Adrenal gland (tissue), 12 donors: ENCODE measurements around the gene TPO. TPM values are rescaled to one million over a fixed set of nuclear protein-coding genes. Genes with fewer than 3 reads are reported as not detected.

Experiments used
- DNase-seq, 7 donors: peaks; one replicate each; pipeline ENCODE4 v3.0.0-alpha.2; 2019 to 2020
- H3K27ac ChIP-seq, 5 donors: fragments of 200-600 bp; sonication (generic) in 4 of 5; 1 replicate in 3 of 5; 2 replicates in 2 of 5; pipeline versions ENCODE4 v1.5.1 to v1.8.0; 2016 to 2020; ENCODE audit warnings: mild to moderate bottlenecking in 1 of 5
- H3K27me3 ChIP-seq: fragments of 200-600 bp; 2 replicates; pipeline ENCODE4 v1.8.0; 2021
- H3K36me3 ChIP-seq, 2 donors: fragments of 200-600 bp; replicated peaks in 1 of 2; 1 replicate in 1 of 2; 2 replicates in 1 of 2; pipeline versions ENCODE4 v1.5.1 to v1.8.0; 2018 to 2022
- H3K4me1 ChIP-seq, 2 donors: fragments of 200-600 bp; replicated peaks in 1 of 2; 1 replicate in 1 of 2; 2 replicates in 1 of 2; pipeline versions ENCODE4 v1.5.1 to v1.8.0; 2018 to 2021
- H3K4me3 ChIP-seq, 4 donors: fragments of 200-600 bp; sonication (generic) in 3 of 4; one replicate each; pipeline ENCODE4 v1.5.1; 2016 to 2018
- H3K9me3 ChIP-seq, 3 donors: fragments of 200-600 bp; sonication (generic) in 1 of 3; replicated peaks in 1 of 3; 1 replicate in 2 of 3; 2 replicates in 1 of 3; pipeline versions ENCODE4 v1.5.1 to v1.8.0; 2016 to 2021
- CTCF ChIP-seq, 6 experiments: fragments of 450-650 bp in 4 of 6; fragments of 200-600 bp in 2 of 6; sonication (generic) in 1 of 6; IDR thresholded peaks; 1 replicate in 5 of 6; 2 replicates in 1 of 6; pipeline versions ENCODE4 v1.5.1 to v1.8.0; 2016 to 2021; ENCODE audit warnings: antibody characterized with exemption in 6 of 6, mild to moderate bottlenecking in 2 of 6, moderate library complexity in 1 of 6
- POLR2A ChIP-seq, 2 donors: fragments of 450-650 bp; IDR thresholded peaks; one replicate each; pipeline ENCODE4 v1.6.1; 2017; ENCODE audit warnings: antibody characterized with exemption in 2 of 2, mild to moderate bottlenecking in 2 of 2, moderate library complexity in 1 of 2
- WGBS, 4 donors: extraction: QIAGEN DNeasy Blood & Tissue Kit in 2 of 4; methylation state at CpG; one replicate each; pipeline versions ENCODE4 v1.1.5 to v1.1.7; 2013 to 2017; 5-methylcytosine and 5-hydroxymethylcytosine counted together
- intact Hi-C, 2 donors: fragments of 100-400 bp; cut with DNase I; formaldehyde crosslinking; loops; one replicate each; pipeline versions ENCODE4 v1.14.1 to v1.15.0; 2022 to 2023
- polyA plus RNA-seq, 3 donors: library from polyadenylated mRNA; stranded (reverse); fragments of 200-250 nt in 2 of 3; fragments of 350-450 nt in 1 of 3; fragmentation: Illumina TruSeq in 1 of 3; extraction: RNeasy Lipid Tissue Mini Kit (QIAGEN cat#74804) in 1 of 3; gene quantifications; one replicate each; pipeline ENCODE4 v1.2.3, GENCODE V29; 2013 to 2014
- total RNA-seq, 9 donors: library from RNA; depleted of rRNA in 4 of 9; stranded (reverse); fragments of >200 nt in 4 of 9; fragments of 120-200 nt in 1 of 9; fragmentation: NEBNext Ultra II Directional in 1 of 9; extraction: Animal tissue kit (Norgen Biotek cat#: 25700) in 1 of 9; gene quantifications; one replicate each; pipeline versions ENCODE4 v1.1.0 to v1.2.4, GENCODE V29; 2013 to 2023
- donor health status: healthy with polysubstance abuse.
- donor health status: Bipolar disorder and iron deficiency.
- donor health status: DM: yes; HTN: yes; CAD: no.
- donor health status: DM: no; HTN: no; CAD: no.
- donor health status: DM: no; HTN: no; CAD: no.
- donor health status: DM: yes; HTN: yes; CAD: no.

The TPO gene
- total and polyA plus RNA-seq, 12 donors = 0.08 to 16.0 (median 1.6) TPM; not detected in 8

DNA sequence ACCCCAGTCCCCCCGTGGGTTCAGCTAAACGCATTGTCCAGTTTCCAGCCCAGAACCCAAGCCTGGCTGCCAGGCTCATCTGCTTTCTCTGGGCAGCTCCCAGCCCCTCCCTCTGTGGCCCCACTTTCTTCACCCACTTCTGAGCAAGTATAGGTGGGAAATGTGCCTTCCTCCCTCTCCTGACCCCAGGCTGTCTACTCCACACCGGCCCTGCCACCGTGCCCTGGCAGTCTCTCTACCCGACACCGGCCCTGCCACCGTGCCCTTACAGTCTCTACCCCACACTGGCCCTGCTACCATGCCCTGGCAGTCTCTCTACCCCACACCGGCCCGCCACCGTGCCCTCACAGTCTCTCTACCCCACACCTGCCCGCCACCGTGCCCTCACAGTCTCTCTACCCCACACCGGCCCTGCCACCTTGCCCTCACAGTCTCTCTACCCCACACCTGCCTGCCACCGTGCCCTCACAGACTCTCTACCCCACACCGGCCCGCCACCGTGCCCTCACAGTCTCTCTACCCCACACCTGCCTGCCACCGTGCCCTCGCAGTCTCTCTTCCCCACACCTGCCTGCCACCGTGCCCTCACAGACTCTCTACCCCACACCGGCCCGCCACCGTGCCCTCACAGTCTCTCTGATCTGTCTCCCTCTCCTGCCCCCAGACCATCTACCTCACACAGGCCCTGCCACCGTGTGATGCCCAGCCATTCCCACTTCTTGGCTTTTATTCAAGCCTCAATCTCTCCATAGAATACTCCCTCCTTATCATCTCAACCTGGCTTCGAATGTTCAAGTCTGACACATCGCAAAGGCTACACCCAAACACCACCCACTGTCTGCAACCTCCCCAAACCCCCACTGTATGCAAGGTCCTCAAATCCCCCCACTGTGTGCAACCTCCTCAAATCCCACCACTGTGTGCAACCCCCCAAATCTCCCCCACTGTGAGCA lies 108.9 kb downstream of the TPO start:
- H3K4me3 ChIP-seq = no peak overlapping the region
- H3K27me3 ChIP-seq = no peaks in the 10 kb centered on the region
- peak in 1 of 7 donors; percentile 2 for DNase-seq
- intact Hi-C loops = no loop called here
- no peaks in the 10 kb centered on the region for H3K36me3 ChIP-seq
- no peaks in the 10 kb centered on the region for H3K4me1 ChIP-seq
- no peaks in the 10 kb centered on the region for H3K9me3 ChIP-seq
- no peak for TF ChIP-seq CTCF (IDR thresholded peaks at IDR 0.05)
- no peak for TF ChIP-seq POLR2A (IDR thresholded peaks at IDR 0.05)
- no peak overlapping the region for H3K27ac ChIP-seq
- WGBS, 4 donors = 88 to 91% (median 90%) methylated on average over 25 to 26 of the region's 26 CpGs

DNA sequence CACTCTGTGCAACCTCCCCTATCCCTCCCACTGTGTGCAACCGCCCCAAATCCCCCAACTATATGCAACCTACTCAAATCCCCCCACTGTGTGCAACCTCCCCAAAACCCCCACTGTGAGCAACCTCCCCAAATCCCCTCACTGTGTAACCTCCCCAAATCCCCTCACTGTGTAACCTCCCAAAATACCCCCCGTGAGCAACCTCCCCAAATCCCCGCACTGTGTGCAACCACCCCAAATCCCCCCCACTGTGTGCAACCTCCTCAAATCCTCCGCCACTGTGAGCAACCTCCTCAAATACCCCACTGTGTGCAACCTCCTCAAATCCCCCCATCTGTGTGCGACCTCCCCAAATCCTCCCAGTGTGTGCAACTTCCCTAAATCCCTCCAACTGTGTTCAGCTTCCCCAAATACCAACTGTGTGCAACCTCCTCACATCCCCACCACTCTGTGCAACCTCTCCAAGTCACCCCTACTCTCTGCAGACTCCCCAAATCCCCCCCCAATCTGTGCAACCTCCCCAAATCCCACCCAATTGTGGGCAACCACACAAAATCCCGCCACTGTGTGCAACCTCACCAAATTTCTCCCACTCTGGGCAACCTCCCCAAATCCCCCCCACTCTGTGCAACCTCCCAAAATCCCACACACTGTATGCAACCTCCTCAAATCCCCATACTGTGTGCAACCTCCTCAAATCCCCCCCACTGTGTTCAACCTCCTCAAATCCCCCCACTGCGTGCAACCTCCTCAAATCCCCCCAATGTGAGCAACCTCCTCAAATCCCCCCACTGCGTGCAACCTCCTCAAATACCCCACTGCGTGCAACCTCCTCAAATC lies 114.1 kb downstream of the TPO start:
- no peak for TF ChIP-seq CTCF (IDR thresholded peaks at IDR 0.05)
- TF ChIP-seq POLR2A (IDR thresholded peaks at IDR 0.05) = no peak

GRCh38 chr2:1528273-1529064 lies 115.2 kb downstream of the TPO start:
- intact Hi-C loops = no loop called here
- no peak overlapping the region for H3K4me3 ChIP-seq
- no peaks in the 10 kb centered on the region for H3K27me3 ChIP-seq
- DNase-seq = peak in 1 of 7 donors; percentile 11
- 66 to 78% (median 72%) methylated on average over 6 of the region's 6 CpGs for WGBS, 4 donors
- H3K27ac ChIP-seq = no peak overlapping the region
- no peaks in the 10 kb centered on the region for H3K9me3 ChIP-seq
- TF ChIP-seq CTCF (IDR thresholded peaks at IDR 0.05) (no peak), POLR2A (IDR thresholded peaks at IDR 0.05) (no peak)
- H3K36me3 ChIP-seq = no peaks in the 10 kb centered on the region
- H3K4me1 ChIP-seq = no peaks in the 10 kb centered on the region

More for the DNA sequence above, 114.1 kb downstream of the TPO start:
- no peaks in the 10 kb centered on the region for H3K27me3 ChIP-seq
- H3K4me1 ChIP-seq = no peaks in the 10 kb centered on the region
- no peak overlapping the region for H3K27ac ChIP-seq
- no peaks in the 10 kb centered on the region for H3K36me3 ChIP-seq
- no peak overlapping the region for H3K4me3 ChIP-seq
- peak in 1 of 7 donors; percentile 11 for DNase-seq
- 80 to 85% (median 82%) methylated on average over 9 of the region's 9 CpGs for WGBS, 4 donors
- no peaks in the 10 kb centered on the region for H3K9me3 ChIP-seq
- intact Hi-C loops = no loop called here
